ENCODE measurements around the gene ASCC3. TPM values are rescaled to one million over a fixed set of nuclear protein-coding genes. Genes with fewer than 3 reads are reported as not detected.
"Not testable (repeated sequence)": the region's sequence is repeated elsewhere in the genome, so short reads cannot be mapped to it uniquely, and the experiment has no call there.

Gene ASCC3
- total and polyA plus RNA-seq, 2 experiments from 2014 or later: 49.1 to 60.2 TPM

GRCh38 chr6:100662264-100662663 lies 218.9 kb downstream of the ASCC3 start:
- TF ChIP-seq EZH2phosphoT487 (IDR thresholded peaks at IDR 0.05; ENCODE audit: insufficient read depth, low read depth): no peak
- no peak for TF ChIP-seq EZH2 (IDR thresholded peaks at IDR 0.05; ENCODE audit: insufficient read depth, poor library complexity, severe bottlenecking)
- Histone ChIP-seq H3K9ac (no peak overlapping the region), H3K4me1 (ENCODE audit: insufficient read depth) (peaks cover 23% of the 10 kb centered on the region), H3K4me3 (no peak overlapping the region), H3K27ac (peak overlapping the region; percentile 85; the same call in 1 of the 2 replicates), H3K9me2 (ENCODE audit: insufficient read depth) (no peaks in the 10 kb centered on the region), H4K20me1 (ENCODE audit: insufficient read depth) (no peaks in the 10 kb centered on the region), H2AFZ (no peak overlapping the region), H3F3A (ENCODE audit: insufficient read depth) (peaks cover 36% of the 10 kb centered on the region), H3K79me2 (ENCODE audit: insufficient read depth) (no peaks in the 10 kb centered on the region), H3K36me3 (ENCODE audit: low read depth) (no peaks in the 10 kb centered on the region), H3K27me3 (replicated peaks; ENCODE audit: insufficient read depth) (no peaks in the 10 kb centered on the region), H3K4me2 (ENCODE audit: unreplicated experiment) (peak overlapping the region; percentile 65), H3K9me3 (ENCODE audit: low read depth) (no peaks in the 10 kb centered on the region)
- 70 to 71% methylated on average over 6 of the region's 6 CpGs for WGBS, 2 experiments (ENCODE audit: low coverage in 1 of 2, low lambda C conversion rate in 2 of 2, missing lambda C conversion rate in 2 of 2)
- DNase-seq: peak; percentile 20
- in situ Hi-C loops (cut with MboI): loop anchor here (10.0 to 25.0 kb wide), 2 partner anchors 175 to 547 kb away; no protein-coding TSS in a partner anchor

- TF ChIP-seq EZH2 (IDR thresholded peaks at IDR 0.05; ENCODE audit: insufficient read depth, poor library complexity, severe bottlenecking): no peak
- no peak for TF ChIP-seq EZH2phosphoT487 (IDR thresholded peaks at IDR 0.05; ENCODE audit: insufficient read depth, low read depth)
Observed at GRCh38 chr6:100658486-100658885, 222.6 kb downstream of the ASCC3 start.

GRCh38 chr6:100657678-100658330 lies 223.3 kb downstream of the ASCC3 start:
- Histone ChIP-seq H3K27ac (no peak overlapping the region), H3K4me2 (ENCODE audit: unreplicated experiment) (no peak overlapping the region), H4K20me1 (ENCODE audit: insufficient read depth) (no peaks in the 10 kb centered on the region), H3K9me3 (ENCODE audit: low read depth) (no peaks in the 10 kb centered on the region), H3K27me3 (replicated peaks; ENCODE audit: insufficient read depth) (no peaks in the 10 kb centered on the region), H3K4me1 (ENCODE audit: insufficient read depth) (peaks cover 10% of the 10 kb centered on the region), H3K9me2 (ENCODE audit: insufficient read depth) (no peaks in the 10 kb centered on the region), H3K36me3 (ENCODE audit: low read depth) (peaks cover 9% of the 10 kb centered on the region; the same call in 1 of the 2 replicates), H3K9ac (no peak overlapping the region), H3K79me2 (ENCODE audit: insufficient read depth) (no peaks in the 10 kb centered on the region), H3F3A (ENCODE audit: insufficient read depth) (peaks cover 2% of the 10 kb centered on the region), H3K4me3 (no peak overlapping the region), H2AFZ (no peak overlapping the region)
- in situ Hi-C loops (cut with MboI): loop anchor here (25.0 kb wide), 1 partner anchor 171 kb away; no protein-coding TSS in a partner anchor
- WGBS, 2 experiments (ENCODE audit: low coverage in 1 of 2, low lambda C conversion rate in 2 of 2, missing lambda C conversion rate in 2 of 2): 94 to 95% methylated on average over 2 of the region's 2 CpGs
- no peak for TF ChIP-seq EZH2phosphoT487 (IDR thresholded peaks at IDR 0.05; ENCODE audit: insufficient read depth, low read depth)
- TF ChIP-seq EZH2 (IDR thresholded peaks at IDR 0.05; ENCODE audit: insufficient read depth, poor library complexity, severe bottlenecking): no peak
- DNase-seq: peak; percentile 55

More at GRCh38 chr6:100658486-100658885, 222.6 kb downstream of the ASCC3 start:
- H3K27ac ChIP-seq: no peak overlapping the region
- H3K4me1 ChIP-seq (ENCODE audit: insufficient read depth): peaks cover 16% of the 10 kb centered on the region
- peaks cover 9% of the 10 kb centered on the region for H3F3A ChIP-seq (ENCODE audit: insufficient read depth)
- in situ Hi-C loops (cut with MboI): loop anchor here (25.0 kb wide), 1 partner anchor 171 kb away; no protein-coding TSS in a partner anchor
- no peaks in the 10 kb centered on the region for H4K20me1 ChIP-seq (ENCODE audit: insufficient read depth)
- DNase-seq: no peak
- WGBS, 2 experiments (ENCODE audit: low coverage in 1 of 2, low lambda C conversion rate in 2 of 2, missing lambda C conversion rate in 2 of 2): 82% methylated on average over 2 of the region's 2 CpGs
- no peaks in the 10 kb centered on the region for H3K27me3 ChIP-seq (replicated peaks; ENCODE audit: insufficient read depth)
- no peak overlapping the region for H3K4me3 ChIP-seq
- no peaks in the 10 kb centered on the region for H3K9me3 ChIP-seq (ENCODE audit: low read depth)
- no peaks in the 10 kb centered on the region for H3K9me2 ChIP-seq (ENCODE audit: insufficient read depth)
- no peaks in the 10 kb centered on the region for H3K79me2 ChIP-seq (ENCODE audit: insufficient read depth)
- H3K4me2 ChIP-seq (ENCODE audit: unreplicated experiment): no peak overlapping the region
- no peak overlapping the region for H3K9ac ChIP-seq
- H2AFZ ChIP-seq: no peak overlapping the region
- H3K36me3 ChIP-seq (ENCODE audit: low read depth): peaks cover 4% of the 10 kb centered on the region; the same call in 1 of the 2 replicates

- H3K79me2 ChIP-seq (ENCODE audit: insufficient read depth); H3K27ac ChIP-seq; H3K4me1 ChIP-seq (ENCODE audit: insufficient read depth); H3K9ac ChIP-seq; H3K9me2 ChIP-seq (ENCODE audit: insufficient read depth); H3K4me3 ChIP-seq; H3F3A ChIP-seq (ENCODE audit: insufficient read depth); DNase-seq; H3K4me2 ChIP-seq (ENCODE audit: unreplicated experiment); H3K27me3 ChIP-seq (replicated peaks; ENCODE audit: insufficient read depth); in situ Hi-C loops (cut with MboI); H4K20me1 ChIP-seq (ENCODE audit: insufficient read depth); H2AFZ ChIP-seq; H3K9me3 ChIP-seq (ENCODE audit: low read depth): not testable (repeated sequence)
- 97 to 98% methylated on average over 3 of the region's 3 CpGs for WGBS, 2 experiments (ENCODE audit: low coverage in 1 of 2, low lambda C conversion rate in 2 of 2, missing lambda C conversion rate in 2 of 2)
- H3K36me3 ChIP-seq (ENCODE audit: low read depth): peaks cover 54% of the 10 kb centered on the region
Observed at GRCh38 chr6:100641147-100641546, 240.0 kb downstream of the ASCC3 start.

Data from GM23248 (cell line).